Measurements from ENCODE around the gene CHURC1. TPM values are rescaled to one million over a fixed set of nuclear protein-coding genes. Genes with fewer than 3 reads are reported as not detected.

Gene CHURC1
- total RNA-seq, 2 donors from 2014 or later = 29.1 to 43.2 TPM

DNA sequence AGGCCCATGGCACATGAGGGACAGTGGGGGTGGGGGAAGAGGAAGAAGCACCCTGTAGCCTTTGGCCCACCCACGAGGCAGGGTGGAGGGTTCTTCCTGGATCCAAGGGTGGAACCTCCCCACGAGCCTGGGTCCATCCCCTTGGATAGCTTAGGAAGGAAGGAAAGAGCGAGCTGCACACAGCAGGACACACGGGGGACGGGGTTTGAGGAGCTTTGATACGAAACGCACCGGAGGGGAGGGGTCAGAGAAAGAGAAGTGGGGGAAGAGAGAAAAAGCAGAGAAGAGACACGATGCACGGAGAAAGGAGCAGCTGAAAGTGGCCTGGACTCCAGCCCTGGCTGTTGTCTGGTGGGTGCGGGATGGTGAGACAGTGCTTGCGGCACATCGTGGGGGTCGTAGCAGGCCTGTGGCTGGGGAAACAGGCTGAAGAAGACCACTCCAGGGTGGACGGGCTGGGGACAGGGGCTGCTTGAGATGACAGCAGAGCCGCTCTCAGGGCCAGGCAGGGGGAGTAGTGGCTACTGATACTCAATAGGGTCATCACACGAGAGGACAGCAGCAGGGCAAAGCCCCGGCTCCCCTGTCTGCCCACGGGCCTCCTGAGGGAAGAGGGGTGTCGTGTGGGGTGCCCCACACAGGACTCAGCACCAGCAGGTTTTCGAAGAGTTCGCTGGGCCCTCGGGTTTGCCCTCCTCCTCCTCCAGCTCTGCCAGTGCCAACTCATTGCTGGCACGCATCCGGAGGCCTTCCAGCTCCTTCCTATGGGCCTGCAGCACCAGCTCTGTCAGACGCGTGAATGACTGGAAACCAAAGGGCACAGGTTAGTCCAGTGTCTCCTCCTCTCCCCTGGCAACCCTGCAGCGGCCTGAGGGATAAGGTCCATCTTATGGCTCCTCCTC lies 33.7 kb downstream of the CHURC1 start:
- no peak overlapping the region for H3K27ac ChIP-seq
- peaks cover 0 to 2% of the 10 kb centered on the region in 2 donors for H3K36me3 ChIP-seq (replicated peaks in 1 of 2; ENCODE audit: insufficient read depth in 1 of 2, low read depth in 2 of 2)
- no peaks in the 10 kb centered on the region for H3K27me3 ChIP-seq
- intact Hi-C loops (cut with DNase I) = no loop called here
- H3K4me3 ChIP-seq = no peak overlapping the region
- TF ChIP-seq POLR2A (IDR thresholded peaks at IDR 0.05) = no peak
- TF ChIP-seq, protein P1, sequence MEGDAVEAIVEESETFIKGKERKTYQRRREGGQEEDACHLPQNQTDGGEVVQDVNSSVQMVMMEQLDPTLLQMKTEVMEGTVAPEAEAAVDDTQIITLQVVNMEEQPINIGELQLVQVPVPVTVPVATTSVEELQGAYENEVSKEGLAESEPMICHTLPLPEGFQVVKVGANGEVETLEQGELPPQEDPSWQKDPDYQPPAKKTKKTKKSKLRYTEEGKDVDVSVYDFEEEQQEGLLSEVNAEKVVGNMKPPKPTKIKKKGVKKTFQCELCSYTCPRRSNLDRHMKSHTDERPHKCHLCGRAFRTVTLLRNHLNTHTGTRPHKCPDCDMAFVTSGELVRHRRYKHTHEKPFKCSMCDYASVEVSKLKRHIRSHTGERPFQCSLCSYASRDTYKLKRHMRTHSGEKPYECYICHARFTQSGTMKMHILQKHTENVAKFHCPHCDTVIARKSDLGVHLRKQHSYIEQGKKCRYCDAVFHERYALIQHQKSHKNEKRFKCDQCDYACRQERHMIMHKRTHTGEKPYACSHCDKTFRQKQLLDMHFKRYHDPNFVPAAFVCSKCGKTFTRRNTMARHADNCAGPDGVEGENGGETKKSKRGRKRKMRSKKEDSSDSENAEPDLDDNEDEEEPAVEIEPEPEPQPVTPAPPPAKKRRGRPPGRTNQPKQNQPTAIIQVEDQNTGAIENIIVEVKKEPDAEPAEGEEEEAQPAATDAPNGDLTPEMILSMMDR (IDR thresholded peaks at IDR 0.05) = no peak
- no peaks in the 10 kb centered on the region for H3K9me3 ChIP-seq
- ATAC-seq (no peak), DNase-seq (no peak)
- H3K4me1 ChIP-seq = peaks cover 8% of the 10 kb centered on the region
- WGBS, 2 donors = 87 to 89% methylated on average over 18 to 28 of the region's 28 CpGs

DNA sequence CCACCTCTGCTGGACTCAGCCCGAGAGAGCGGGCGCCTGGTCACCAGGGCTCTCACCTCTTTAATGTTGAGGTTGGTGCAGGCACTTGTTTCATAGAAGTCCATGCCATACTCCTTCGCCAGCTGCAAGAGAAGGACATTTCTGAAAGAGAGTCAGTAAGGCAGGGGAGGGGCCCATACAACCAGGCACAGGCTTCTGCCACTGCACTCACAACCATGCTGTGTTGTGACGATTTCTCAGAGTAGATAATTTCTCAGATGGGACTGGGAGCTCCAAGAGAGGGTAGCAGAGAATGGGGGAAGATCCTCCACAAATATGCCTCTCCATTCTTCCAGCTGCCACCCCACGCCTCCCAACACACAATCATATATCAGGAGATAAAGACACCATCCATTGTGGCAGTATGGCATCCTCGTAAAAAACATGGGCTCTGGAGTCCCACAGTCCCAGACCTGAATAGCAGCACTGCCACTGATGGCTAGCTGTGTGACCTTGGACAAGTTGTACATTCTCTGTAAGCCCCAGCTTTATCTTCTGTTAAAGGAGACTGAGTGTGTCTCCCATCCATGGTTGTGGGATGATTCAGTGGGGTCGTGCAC lies 34.5 kb downstream of the CHURC1 start:
- peaks cover 0 to 2% of the 10 kb centered on the region in 2 donors for H3K36me3 ChIP-seq (replicated peaks in 1 of 2; ENCODE audit: insufficient read depth in 1 of 2, low read depth in 2 of 2)
- no peak overlapping the region for H3K27ac ChIP-seq
- H3K27me3 ChIP-seq = no peaks in the 10 kb centered on the region
- no peaks in the 10 kb centered on the region for H3K9me3 ChIP-seq
- ATAC-seq (no peak), DNase-seq (no peak)
- 85 to 95% methylated on average over 8 of the region's 8 CpGs for WGBS, 2 donors
- H3K4me3 ChIP-seq = no peak overlapping the region
- peaks cover under 1% of the 10 kb centered on the region for H3K4me1 ChIP-seq
- intact Hi-C loops (cut with DNase I) = no loop called here
- TF ChIP-seq POLR2A (IDR thresholded peaks at IDR 0.05) = no peak
- TF ChIP-seq, protein P1 (IDR thresholded peaks at IDR 0.05) = no peak

DNA sequence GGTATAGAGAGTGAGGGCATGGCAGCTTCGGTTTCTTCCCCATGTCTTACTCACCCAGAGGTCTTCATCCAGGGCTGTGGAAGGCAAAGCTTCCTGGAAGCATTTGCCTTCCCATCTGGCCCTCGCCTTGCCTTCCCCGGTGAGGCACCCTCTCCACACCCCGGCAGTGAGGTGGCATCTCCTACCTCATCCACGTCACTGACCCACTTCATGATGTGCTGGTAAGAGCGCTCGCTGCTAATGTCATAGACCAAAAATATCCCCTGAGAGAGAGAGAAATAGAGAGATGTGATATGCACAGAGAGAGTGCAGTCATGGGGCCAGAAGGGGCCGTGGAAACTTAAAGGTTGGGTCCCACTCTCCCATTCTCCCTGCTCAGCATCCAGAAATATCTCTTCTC lies 36.6 kb downstream of the CHURC1 start:
- no peaks in the 10 kb centered on the region for H3K9me3 ChIP-seq
- ATAC-seq (no peak), DNase-seq (no peak)
- no peaks in the 10 kb centered on the region for H3K4me1 ChIP-seq
- intact Hi-C loops (cut with DNase I) = no loop called here
- H3K36me3 ChIP-seq (replicated peaks in 1 of 2; ENCODE audit: insufficient read depth in 1 of 2, low read depth in 2 of 2) = peaks cover 0 to 2% of the 10 kb centered on the region in 2 donors
- no peak for TF ChIP-seq POLR2A (IDR thresholded peaks at IDR 0.05)
- TF ChIP-seq, protein P1 (IDR thresholded peaks at IDR 0.05) = no peak
- 96% methylated on average over 8 of the region's 8 CpGs for WGBS, 2 donors
- no peak overlapping the region for H3K27ac ChIP-seq
- no peaks in the 10 kb centered on the region for H3K27me3 ChIP-seq
- H3K4me3 ChIP-seq = no peak overlapping the region

DNA sequence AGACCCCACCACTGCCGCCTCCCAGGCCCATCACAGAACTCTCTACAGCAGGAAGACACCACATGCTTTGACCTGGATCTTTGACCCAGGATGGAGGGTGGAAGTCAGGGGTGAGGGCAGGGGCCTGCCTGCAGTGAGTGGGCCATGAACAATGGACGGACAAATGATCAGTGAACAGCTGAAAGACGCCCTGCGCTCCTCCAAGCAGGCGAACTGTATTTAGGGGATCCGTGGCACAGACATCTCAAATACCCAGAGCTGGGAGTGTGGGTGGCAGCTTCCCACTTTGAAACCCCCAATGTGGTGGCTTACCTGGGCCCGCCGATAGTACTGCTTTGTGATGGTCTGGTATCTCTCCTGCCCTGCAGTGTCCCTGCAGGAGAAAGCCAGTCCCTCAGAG lies 37.0 kb downstream of the CHURC1 start:
- Histone ChIP-seq H3K4me3 (no peak overlapping the region), H3K27me3 (no peaks in the 10 kb centered on the region), H3K36me3 (replicated peaks in 1 of 2; ENCODE audit: insufficient read depth in 1 of 2, low read depth in 2 of 2) (peaks cover 0 to 2% of the 10 kb centered on the region in 2 donors), H3K4me1 (no peaks in the 10 kb centered on the region), H3K27ac (no peak overlapping the region), H3K9me3 (no peaks in the 10 kb centered on the region)
- intact Hi-C loops (cut with DNase I) = no loop called here
- DNase-seq (no peak), ATAC-seq (no peak)
- TF ChIP-seq, protein P1 (IDR thresholded peaks at IDR 0.05) = no peak
- no peak for TF ChIP-seq POLR2A (IDR thresholded peaks at IDR 0.05)
- WGBS, 2 donors = 90 to 95% methylated on average over 8 of the region's 8 CpGs
